Loucy (cell line): Measurements from ENCODE around the gene ACE.

Experiments
- H2AFZ ChIP-seq: fragments of 200-600 bp; sonication (generic); 2 replicates; pipeline ENCODE4 v1.6.0; 2016; ENCODE audit warnings: antibody characterized with exemption, mild to moderate bottlenecking, low read length, moderate library complexity
- H3F3A ChIP-seq: fragments of 200-600 bp; 2 replicates; pipeline ENCODE4 v1.6.0; 2016; ENCODE audit warnings: antibody characterized with exemption, low read depth, mild to moderate bottlenecking
- H3K27me3 ChIP-seq: fragments of 200-600 bp; sonication (generic); 2 replicates; pipeline ENCODE4 v1.6.1; 2014; ENCODE audit warnings: low read length, mild to moderate bottlenecking; ENCODE audit not compliant: insufficient read depth, poor library complexity, severe bottlenecking
- H3K36me3 ChIP-seq: fragments of 200-600 bp; sonication (generic); 2 replicates; pipeline ENCODE4 v1.6.1; 2016; ENCODE audit warnings: low read length; ENCODE audit not compliant: insufficient read depth
- H3K4me1 ChIP-seq: fragments of 200-600 bp; sonication (generic); 2 replicates; pipeline ENCODE4 v1.5.1; 2014; ENCODE audit warnings: low read length, mild to moderate bottlenecking; ENCODE audit not compliant: insufficient read depth, poor library complexity, severe bottlenecking
- H3K4me2 ChIP-seq: fragments of 200-600 bp; sonication (generic); 2 replicates; pipeline ENCODE4 v1.6.0; 2014; ENCODE audit warnings: antibody characterized with exemption, low read length, low read depth, mild to moderate bottlenecking; ENCODE audit not compliant: poor library complexity, severe bottlenecking
- H3K4me3 ChIP-seq: fragments of 200-600 bp; sonication (generic); 2 replicates; pipeline ENCODE4 v1.5.1; 2014; ENCODE audit warnings: low read length, mild to moderate bottlenecking, mixed read lengths; ENCODE audit not compliant: poor library complexity, severe bottlenecking
- H3K79me2 ChIP-seq: fragments of 200-600 bp; sonication (generic); 2 replicates; pipeline ENCODE4 v1.6.1; 2014; ENCODE audit warnings: low read length; ENCODE audit not compliant: insufficient read depth
- H3K9ac ChIP-seq: fragments of 200-600 bp; sonication (generic); 2 replicates; pipeline ENCODE4 v1.6.0; 2014; ENCODE audit warnings: mild to moderate bottlenecking, low read depth, low read length, moderate library complexity; ENCODE audit not compliant: poor library complexity, severe bottlenecking
- H3K9me2 ChIP-seq: fragments of 200-600 bp; sonication (generic); replicated peaks from 2 replicates; pipeline ENCODE4 v1.6.1; 2016; ENCODE audit warnings: low read depth, low read length, mixed read lengths
- H3K9me3 ChIP-seq: fragments of 200-600 bp; sonication (generic); 2 replicates; pipeline ENCODE4 v1.6.1; 2014; ENCODE audit warnings: mild to moderate bottlenecking, antibody characterized with exemption, low read length, low read depth; ENCODE audit not compliant: insufficient read depth
- H4K20me1 ChIP-seq: fragments of 200-600 bp; sonication (generic); 2 replicates; pipeline ENCODE4 v1.6.0; 2014; ENCODE audit warnings: antibody characterized with exemption, low read length, mild to moderate bottlenecking; ENCODE audit not compliant: insufficient read depth, poor library complexity, severe bottlenecking
- CTCF ChIP-seq: fragments of 200-600 bp; sonication (generic); conservative IDR thresholded peaks from 2 replicates; pipeline ENCODE4 v1.5.1; 2014; ENCODE audit warnings: mild to moderate bottlenecking, antibody characterized with exemption, low read length
- EZH2phosphoT487 ChIP-seq: fragments of 200-600 bp; IDR thresholded peaks from 2 replicates; pipeline ENCODE4 v1.6.1; 2018; ENCODE audit warnings: antibody characterized with exemption, mild to moderate bottlenecking, moderate library complexity, borderline replicate concordance

The ACE gene

DNA sequence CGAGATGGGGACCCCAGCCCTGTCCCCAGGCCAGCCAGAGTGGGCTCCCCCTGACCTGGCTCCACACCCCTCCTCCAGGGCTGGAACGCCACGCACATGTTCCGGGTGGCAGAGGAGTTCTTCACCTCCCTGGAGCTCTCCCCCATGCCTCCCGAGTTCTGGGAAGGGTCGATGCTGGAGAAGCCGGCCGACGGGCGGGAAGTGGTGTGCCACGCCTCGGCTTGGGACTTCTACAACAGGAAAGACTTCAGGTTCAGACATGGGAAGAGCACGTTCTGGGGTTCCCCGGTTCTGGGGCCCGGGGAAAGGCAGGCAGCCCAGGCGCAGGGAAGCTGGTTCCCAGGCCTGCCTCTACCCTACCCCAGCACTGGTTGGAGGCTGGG, 4.6 kb downstream of the ACE start:
- no peak overlapping the region for H3K4me2 ChIP-seq
- H3K9me2 ChIP-seq, result no peaks in the 10 kb centered on the region
- H3K9ac ChIP-seq, result no peak overlapping the region

GRCh38 chr17:63482509-63482908, 5.6 kb downstream of the ACE start:
- Histone ChIP-seq H3K79me2 (no peaks in the 10 kb centered on the region), H3K4me2 (no peak overlapping the region), H3K9me3 (no peaks in the 10 kb centered on the region), H3K4me3 (no peak overlapping the region), H3K36me3 (no peaks in the 10 kb centered on the region), H2AFZ (no peak overlapping the region), H3K9me2 (no peaks in the 10 kb centered on the region), H3K4me1 (peaks cover 6% of the 10 kb centered on the region), H3F3A (no peaks in the 10 kb centered on the region), H3K27me3 (no peaks in the 10 kb centered on the region), H4K20me1 (no peaks in the 10 kb centered on the region), H3K9ac (no peak overlapping the region)
- TF ChIP-seq CTCF, result no peak
- TF ChIP-seq EZH2phosphoT487, result no peak

More for the DNA sequence above, 4.6 kb downstream of the ACE start:
- peaks cover 11% of the 10 kb centered on the region for H3K4me1 ChIP-seq
- no peak overlapping the region for H3K4me3 ChIP-seq
- TF ChIP-seq EZH2phosphoT487 (no peak), CTCF (no peak)
- no peaks in the 10 kb centered on the region for H3K9me3 ChIP-seq
- no peak overlapping the region for H2AFZ ChIP-seq
- H3F3A ChIP-seq, result no peaks in the 10 kb centered on the region
- H3K36me3 ChIP-seq, result no peaks in the 10 kb centered on the region
- H4K20me1 ChIP-seq, result no peaks in the 10 kb centered on the region
- H3K79me2 ChIP-seq, result no peaks in the 10 kb centered on the region
- H3K27me3 ChIP-seq, result no peaks in the 10 kb centered on the region

GRCh38 chr17:63483038-63483437, 6.2 kb downstream of the ACE start:
- no peaks in the 10 kb centered on the region for H3K9me3 ChIP-seq
- no peaks in the 10 kb centered on the region for H4K20me1 ChIP-seq
- no peak overlapping the region for H2AFZ ChIP-seq
- no peaks in the 10 kb centered on the region for H3F3A ChIP-seq
- no peaks in the 10 kb centered on the region for H3K36me3 ChIP-seq
- no peaks in the 10 kb centered on the region for H3K79me2 ChIP-seq
- H3K9ac ChIP-seq, result no peak overlapping the region
- peaks cover 3% of the 10 kb centered on the region for H3K4me1 ChIP-seq
- H3K27me3 ChIP-seq, result no peaks in the 10 kb centered on the region
- no peak overlapping the region for H3K4me2 ChIP-seq
- no peak overlapping the region for H3K4me3 ChIP-seq
- no peaks in the 10 kb centered on the region for H3K9me2 ChIP-seq
- TF ChIP-seq CTCF (no peak), EZH2phosphoT487 (no peak)
